Measurements from ENCODE around the gene ATP5F1D. TPM values are rescaled to one million over a fixed set of nuclear protein-coding genes. Genes with fewer than 3 reads are reported as not detected.
A peak's percentile ranks its signal among the peaks of the same experiment; 100 is the strongest.

Gene ATP5F1D
- total and polyA plus RNA-seq, 2 of the 13 experiments (the other 11 are each of a cell fraction or from before 2014, with no cell fraction given): 39.4 to 78.7 TPM

DNA sequence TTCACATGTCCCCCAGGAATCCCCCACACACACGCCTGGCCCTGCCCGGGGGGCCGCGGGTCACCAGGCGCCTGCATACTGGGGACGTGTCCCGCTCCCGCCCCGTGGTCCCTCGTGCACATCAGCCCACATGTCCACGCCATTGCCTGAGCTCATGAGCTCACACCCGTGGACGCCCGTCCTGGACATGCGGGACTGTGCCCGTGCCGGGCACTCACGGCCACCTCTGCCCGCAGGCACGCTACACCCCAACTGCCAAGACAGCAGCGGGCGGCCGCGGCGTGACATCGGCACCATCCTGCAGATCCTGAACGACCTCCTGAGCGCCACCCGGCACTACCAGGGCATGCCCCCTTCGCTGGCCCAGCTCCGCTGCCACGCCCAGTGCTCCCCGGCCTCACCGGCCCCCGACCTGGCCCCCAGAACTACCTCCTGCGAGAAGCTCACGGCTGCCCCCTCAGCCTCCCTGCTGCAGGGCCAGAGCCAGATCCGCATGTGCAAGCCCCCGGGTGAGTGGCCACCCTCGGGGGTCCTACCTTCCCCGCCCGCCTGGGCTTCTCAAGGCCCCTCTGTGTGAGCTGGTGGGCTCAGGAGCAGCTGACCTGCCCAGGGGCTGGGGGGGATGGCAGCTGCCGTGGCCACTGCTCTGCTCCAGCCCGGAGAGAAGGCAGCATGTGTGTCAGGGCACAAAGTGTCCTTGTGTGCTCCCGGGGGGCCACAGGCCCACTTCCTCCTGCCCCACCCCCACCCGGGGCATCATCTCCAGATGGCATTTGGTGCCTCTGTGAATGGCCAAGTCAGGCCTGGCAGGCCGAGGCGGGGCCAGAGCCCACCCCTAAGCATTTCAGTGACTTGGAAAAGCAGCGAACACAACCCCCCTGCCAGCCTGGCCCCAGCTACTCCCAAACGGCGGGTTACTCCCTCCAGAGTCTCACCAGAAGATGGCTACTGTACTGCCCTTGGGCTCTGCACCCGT is 13.9 kb downstream of the ATP5F1D start (continued):
- no peak for TF ChIP-seq PATZ1 (CRISPR knock-in tag; IDR thresholded peaks at IDR 0.05)

DNA sequence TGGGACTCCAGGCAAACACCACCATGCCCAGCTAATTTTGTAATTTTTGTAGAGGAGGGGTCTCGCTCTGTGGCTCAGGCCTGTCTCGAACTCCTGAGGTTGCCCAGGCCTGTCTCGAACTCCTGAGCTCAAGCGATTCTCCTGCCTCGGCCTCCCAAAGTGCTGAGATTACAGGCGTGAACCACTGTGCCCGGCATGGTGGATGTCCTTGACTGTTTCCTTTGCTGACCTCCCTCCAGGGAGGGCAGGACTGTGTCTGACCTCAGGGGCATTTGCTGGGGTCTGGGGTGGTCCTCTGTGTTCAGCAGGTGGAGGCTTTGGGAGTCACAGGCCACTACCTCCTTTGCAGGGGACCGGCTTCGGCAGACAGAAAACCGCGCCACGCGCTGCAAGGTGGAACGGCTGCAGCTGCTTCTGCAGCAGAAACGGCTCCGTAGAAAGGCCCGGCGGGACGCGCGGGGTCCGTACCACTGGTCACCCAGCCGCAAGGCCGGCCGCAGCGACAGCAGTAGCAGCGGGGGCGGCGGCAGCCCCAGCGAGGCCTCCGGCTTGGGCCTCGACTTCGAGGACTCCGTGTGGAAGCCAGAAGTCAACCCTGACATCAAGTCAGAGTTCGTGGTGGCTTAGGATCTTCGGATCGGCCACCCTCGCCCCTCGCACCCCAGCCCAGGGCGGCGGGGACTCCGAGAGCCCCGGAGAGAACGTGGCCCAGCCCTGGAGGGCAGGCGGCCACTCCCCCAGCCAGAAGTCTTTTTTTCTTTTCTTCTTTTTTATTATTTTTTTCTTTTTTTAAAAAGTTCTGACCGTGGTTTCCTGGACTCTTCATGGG is 15.3 kb downstream of the ATP5F1D start:
- POLR2A ChIA-PET: interaction anchor here (12.8 to 13.7 kb wide), 2 partner anchors 8 to 13 kb away, joined by 464 to 668 read pairs; partner anchors contain the start of genes ATP5F1D and CIRBP
- H3K79me2 ChIP-seq (ENCODE audit: insufficient read depth, low read length): peaks cover 23% of the 10 kb centered on the region
- no peak overlapping the region for H3K4me3 ChIP-seq (replicated peaks in 1 of 3; ENCODE audit: insufficient read depth in 1 of 3, low read depth in 2 of 3, low read length in 3 of 3)
- no peak for DNase-seq (ENCODE audit: low spot score)
- no TSS peak for BruUV-seq (replicated peaks)
- H4K20me1 ChIP-seq (ENCODE audit: insufficient read depth, low read length): peaks cover 53% of the 10 kb centered on the region; the same call in 1 of the 2 replicates
- no peak overlapping the region for H2AFZ ChIP-seq (ENCODE audit: low read length)
- intact Hi-C loops (cut with micrococcal nuclease; ENCODE audit: unreplicated experiment) (no loop called here), in situ Hi-C loops (cut with HindIII; ENCODE audit: extremely low pct_ligation_motif_present, low pct_unique_long_range_greater_than_20kb) (no loop called here)
- H3K4me1 ChIP-seq (ENCODE audit: insufficient read depth, low read length): peaks cover 77% of the 10 kb centered on the region
- ATAC-seq: no peak
- peaks cover 18 to 38% of the 10 kb centered on the region in 2 experiments for H3K36me3 ChIP-seq (replicated peaks in 1 of 2; ENCODE audit: control insufficient read depth in 1 of 2, insufficient read depth in 2 of 2, low read length in 2 of 2)
- no peak overlapping the region for H3K4me2 ChIP-seq (ENCODE audit: low read depth, low read length)
- WGBS (ENCODE audit: low lambda C conversion rate): 95% methylated on average over 44 of the region's 46 CpGs
- CTCF ChIA-PET (ENCODE audit: low intra/inter-chr PET ratio, low total read pairs): no interaction called here
- no peaks in the 10 kb centered on the region for H3K9me3 ChIP-seq (ENCODE audit: low read length)
- H3K9ac ChIP-seq (ENCODE audit: insufficient read depth, low read depth, low read length): no peak overlapping the region
- H3K27ac ChIP-seq (ENCODE audit: extremely low read length, insufficient read depth, low read length): peak overlapping the region; percentile 29
- FAIRE-seq: no peak
- H3K27me3 ChIP-seq (ENCODE audit: control insufficient read depth in 1 of 2, insufficient read depth in 2 of 2, low read length in 2 of 2): no peaks in the 10 kb centered on the region
- no peak for TF ChIP-seq TCF12 (IDR thresholded peaks at IDR 0.05)
- no peak for TF ChIP-seq TCF12 (CRISPR knock-in tag; IDR thresholded peaks at IDR 0.05)
- TF ChIP-seq POLR2G (IDR thresholded peaks at IDR 0.05; ENCODE audit: low read depth, low read length): 0 out of 2 replicates have a peak, but pooled peaks have one; percentile 26
- TF ChIP-seq AGO2 (optimal IDR thresholded peaks at IDR 0.05; ENCODE audit: low read depth, low read length): peak; percentile 99
- no peak for TF ChIP-seq ZNF83 (CRISPR knock-in tag; IDR thresholded peaks at IDR 0.05; ENCODE audit: borderline replicate concordance)
- peak; percentile 89 for TF ChIP-seq ZBTB38 (CRISPR knock-in tag; IDR thresholded peaks at IDR 0.05)
- peak; percentile 26; the same call in 1 of the 2 replicates for TF ChIP-seq POLR2AphosphoS5 (IDR thresholded peaks at IDR 0.05; ENCODE audit: low read depth, low read length)
- peak; percentile 85 for TF ChIP-seq RBM39 (IDR thresholded peaks at IDR 0.05; ENCODE audit: low read depth, low read length, poor library complexity, severe bottlenecking)
- no peak for TF ChIP-seq NONO (IDR thresholded peaks at IDR 0.05)
- 0 out of 2 replicates have a peak, but pooled peaks have one; percentile 25 for TF ChIP-seq NONO (CRISPR knock-in tag; conservative IDR thresholded peaks at IDR 0.05)
- 0 out of 2 replicates have a peak, but pooled peaks have one; percentile 18 for TF ChIP-seq HNRNPL (IDR thresholded peaks at IDR 0.05; ENCODE audit: low read depth, low read length)
- no peak for TF ChIP-seq FOSL2 (CRISPR knock-in tag; IDR thresholded peaks at IDR 0.05)
- TF ChIP-seq ZBTB33 (CRISPR knock-in tag; IDR thresholded peaks at IDR 0.05): peak; percentile 70
- no peak for TF ChIP-seq ZBTB37 (CRISPR knock-in tag; IDR thresholded peaks at IDR 0.05)

Measured in HepG2 (cell line).